ENCODE data around the gene ITGA7. TPM values are rescaled to one million over a fixed set of nuclear protein-coding genes. Genes with fewer than 3 reads are reported as not detected.

The ITGA7 gene
- total and polyA plus RNA-seq, 2 of the 4 experiments (the other 2 are of a cell fraction) = 3.9 to 15.7 TPM

DNA sequence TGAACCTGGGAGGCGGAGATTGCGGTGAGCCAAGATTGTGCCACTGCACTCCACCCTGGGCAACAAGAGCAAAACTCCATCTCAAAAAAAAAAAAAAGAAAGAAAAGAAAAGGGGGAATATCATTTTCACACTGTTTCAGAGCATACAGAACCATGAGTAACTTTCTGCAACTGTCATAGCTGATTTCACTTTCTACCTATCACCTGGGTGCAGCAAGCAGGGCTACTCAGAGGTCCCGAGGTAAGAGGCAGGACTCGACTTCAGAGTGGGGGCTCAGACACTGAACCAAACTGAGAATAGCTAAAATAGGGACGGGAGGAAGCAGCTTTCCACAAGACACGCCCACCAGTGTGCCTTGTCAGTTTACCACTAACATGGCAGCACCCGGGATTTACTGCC is 41.2 kb downstream of the ITGA7 start:
- Histone ChIP-seq H2BK15ac (ENCODE audit: low read depth, low read length) (no peak overlapping the region), H2AK5ac (ENCODE audit: low read depth, low read length) (no peak overlapping the region), H3K4me3 (ENCODE audit: insufficient read depth, low read depth, low read length) (no peak overlapping the region), H4K20me1 (ENCODE audit: insufficient read depth, low read length) (no peaks in the 10 kb centered on the region), H4K8ac (ENCODE audit: low read depth in 2 of 2, low read length in 2 of 2) (no peak overlapping the region), H3K14ac (replicated peaks; ENCODE audit: low read depth, low read length) (no peak overlapping the region), H3K4me2 (ENCODE audit: low read depth, low read length) (no peak overlapping the region), H3K9me3 (ENCODE audit: control insufficient read depth, insufficient read depth, low read length) (no peaks in the 10 kb centered on the region), H3K4ac (ENCODE audit: low read depth, low read length) (no peak overlapping the region), H3K27ac (ENCODE audit: insufficient read depth, low read length) (no peak overlapping the region), H3K56ac (ENCODE audit: extremely low read depth, insufficient read depth, low read length) (no peak overlapping the region), H3K27me3 (ENCODE audit: control insufficient read depth, insufficient read depth, low read length) (peaks cover 11% of the 10 kb centered on the region), H2AK9ac (replicated peaks; ENCODE audit: low read depth, low read length, poor library complexity) (no peak overlapping the region), H2BK20ac (ENCODE audit: low read depth, low read length) (no peak overlapping the region), H3K4me1 (ENCODE audit: control insufficient read depth, insufficient read depth, low read length) (no peaks in the 10 kb centered on the region), H3K18ac (ENCODE audit: low read depth, low read length) (no peak overlapping the region), H3K36me3 (ENCODE audit: control insufficient read depth, insufficient read depth, low read length) (no peaks in the 10 kb centered on the region), H3K23ac (ENCODE audit: low read depth, low read length) (no peak overlapping the region), H3K79me1 (ENCODE audit: low read depth in 1 of 2, low read length in 2 of 2) (no peaks in the 10 kb centered on the region), H3K9me1 (ENCODE audit: insufficient read depth, low read length) (no peaks in the 10 kb centered on the region), H4K5ac (ENCODE audit: low read depth, low read length) (no peak overlapping the region), H2BK120ac (ENCODE audit: low read depth, low read length) (no peak overlapping the region), H4K91ac (ENCODE audit: insufficient read depth, low read depth, low read length) (no peak overlapping the region), H3K9ac (ENCODE audit: low read depth, low read length) (no peak overlapping the region), H2BK5ac (ENCODE audit: low read depth, low read length, poor library complexity, severe bottlenecking) (no peak overlapping the region), H2AFZ (replicated peaks; ENCODE audit: low read length, poor library complexity) (peak overlapping the region; percentile 32)
- dilution Hi-C loops (cut with HindIII; ENCODE audit: low sequenced_read_pairs, unreplicated experiment) = no loop called here
- CTCF ChIA-PET = no interaction called here
- DNase-seq (no peak), ATAC-seq (ENCODE audit: low read depth) (no peak)
- no TSS peak for BruUV-seq (replicated peaks)
- POLR2A ChIA-PET (ENCODE audit: unreplicated experiment) = no interaction called here
- intact Hi-C loops (cut with micrococcal nuclease) = no loop called here
- TF ChIP-seq MAFK (IDR thresholded peaks at IDR 0.05; ENCODE audit: low read depth, low read length) (no peak), CEBPB (IDR thresholded peaks at IDR 0.05; ENCODE audit: low read depth, low read length) (no peak)
- TF ChIP-seq, protein P1, sequence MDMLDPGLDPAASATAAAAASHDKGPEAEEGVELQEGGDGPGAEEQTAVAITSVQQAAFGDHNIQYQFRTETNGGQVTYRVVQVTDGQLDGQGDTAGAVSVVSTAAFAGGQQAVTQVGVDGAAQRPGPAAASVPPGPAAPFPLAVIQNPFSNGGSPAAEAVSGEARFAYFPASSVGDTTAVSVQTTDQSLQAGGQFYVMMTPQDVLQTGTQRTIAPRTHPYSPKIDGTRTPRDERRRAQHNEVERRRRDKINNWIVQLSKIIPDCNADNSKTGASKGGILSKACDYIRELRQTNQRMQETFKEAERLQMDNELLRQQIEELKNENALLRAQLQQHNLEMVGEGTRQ (IDR thresholded peaks at IDR 0.05; ENCODE audit: low read depth, low read length) = no peak
- 61% methylated on average over 5 of the region's 7 CpGs; no CpG with 5 or more reads in 1 of the 2 experiments for WGBS, 2 experiments (ENCODE audit: extremely low coverage in 2 of 2, insufficient read length in 1 of 2)
- in situ Hi-C loops (cut with MboI; ENCODE audit: low sequenced_read_pairs) = no loop called here

Measured in IMR-90 (cell line).